Astrocyte (in vitro differentiated cells and primary cell): Measurements from ENCODE around the gene ZNF570. TPM values are rescaled to one million over a fixed set of nuclear protein-coding genes. Genes with fewer than 3 reads are reported as not detected.

Experiments
- DNase-seq: peaks from one replicate; pipeline ENCODE4 v3.0.0-alpha.2; 2010; ENCODE audit warnings: low read depth
- FAIRE-seq: peaks from 2 replicates; lab custom pipeline; 2011; peaks lifted over from hg19 to GRCh38; lab: Jason Lieb, UNC
- H2AFZ ChIP-seq: 2 replicates; pipeline ENCODE4 v1.6.0; 2012; ENCODE audit warnings: low read depth, low read length, inconsistent platforms
- H3K27ac ChIP-seq: 2 replicates; pipeline ENCODE4 v1.5.1; 2011; ENCODE audit warnings: low read depth, low read length, inconsistent platforms
- H3K27me3 ChIP-seq: 2 replicates; pipeline ENCODE4 v1.6.0; 2011; ENCODE audit warnings: low read length, inconsistent platforms; ENCODE audit not compliant: insufficient read depth
- H3K36me3 ChIP-seq: 2 replicates; pipeline ENCODE4 v1.5.1; 2011; ENCODE audit warnings: low read length, inconsistent platforms; ENCODE audit not compliant: insufficient read depth
- H3K4me1 ChIP-seq: 2 replicates; pipeline ENCODE4 v1.5.1; 2011; ENCODE audit warnings: low read length, inconsistent platforms; ENCODE audit not compliant: insufficient read depth
- H3K4me2 ChIP-seq: 2 replicates; pipeline ENCODE4 v1.6.0; 2012; ENCODE audit warnings: low read length, inconsistent platforms
- H3K4me3 ChIP-seq: 2 replicates; pipeline ENCODE4 v1.5.1; 2011; ENCODE audit warnings: low read depth, mild to moderate bottlenecking, low read length, inconsistent platforms; ENCODE audit not compliant: insufficient read depth
- H3K79me2 ChIP-seq: 2 replicates; pipeline ENCODE4 v1.6.0; 2012; ENCODE audit warnings: mild to moderate bottlenecking, low read length, inconsistent platforms; ENCODE audit not compliant: insufficient read depth
- H3K9ac ChIP-seq: 2 replicates; pipeline ENCODE4 v1.6.0; 2012; ENCODE audit warnings: mild to moderate bottlenecking, low read length, inconsistent platforms
- H3K9me3 ChIP-seq: 2 replicates; pipeline ENCODE4 v1.5.1; 2012; ENCODE audit warnings: low read depth, mild to moderate bottlenecking, low read length, inconsistent platforms; ENCODE audit not compliant: insufficient read depth
- H4K20me1 ChIP-seq: 2 replicates; pipeline ENCODE4 v1.6.0; 2012; ENCODE audit warnings: low read length, inconsistent platforms; ENCODE audit not compliant: insufficient read depth
- H3K27ac Mint-ChIP-seq: one replicate; pipeline ENCODE4 v1.8.0; 2021; ENCODE audit warnings: mild to moderate bottlenecking, mixed read lengths; ENCODE audit not compliant: unreplicated experiment
- H3K27me3 Mint-ChIP-seq: one replicate; pipeline ENCODE4 v1.8.0; 2021; ENCODE audit warnings: low read depth, mixed read lengths; ENCODE audit not compliant: unreplicated experiment
- H3K36me3 Mint-ChIP-seq: one replicate; pipeline ENCODE4 v1.8.0; 2021; ENCODE audit warnings: low read depth, mixed read lengths; ENCODE audit not compliant: unreplicated experiment
- H3K4me1 Mint-ChIP-seq: one replicate; pipeline ENCODE4 v1.8.0; 2021; ENCODE audit warnings: low read depth, mixed read lengths; ENCODE audit not compliant: unreplicated experiment
- H3K4me3 Mint-ChIP-seq: one replicate; pipeline ENCODE4 v1.8.0; 2021; ENCODE audit warnings: mild to moderate bottlenecking, moderate library complexity, mixed read lengths; ENCODE audit not compliant: unreplicated experiment
- H3K9me3 Mint-ChIP-seq: one replicate; pipeline ENCODE4 v1.8.0; 2021; ENCODE audit warnings: mild to moderate bottlenecking, mixed read lengths; ENCODE audit not compliant: unreplicated experiment
- EZH2 ChIP-seq: IDR thresholded peaks from 2 replicates; pipeline ENCODE4 v1.6.1; 2012; ENCODE audit warnings: mild to moderate bottlenecking, low read length, inconsistent platforms; ENCODE audit not compliant: insufficient read depth
- total RNA-seq: library from RNA; stranded (reverse); gene quantifications from 2 replicates; pipeline ENCODE4 v1.2.1, GENCODE V29; 2021
- TF ChIP-seq, protein P1 (sequence below): IDR thresholded peaks from 2 replicates; pipeline ENCODE4 v1.5.1; 2011; ENCODE audit warnings: low read depth, mild to moderate bottlenecking, inconsistent platforms, low read length, moderate library complexity; ENCODE audit not compliant: insufficient read depth

Gene ZNF570
- total RNA-seq, 1 donor from 2014 or later: 6.5 TPM

DNA sequence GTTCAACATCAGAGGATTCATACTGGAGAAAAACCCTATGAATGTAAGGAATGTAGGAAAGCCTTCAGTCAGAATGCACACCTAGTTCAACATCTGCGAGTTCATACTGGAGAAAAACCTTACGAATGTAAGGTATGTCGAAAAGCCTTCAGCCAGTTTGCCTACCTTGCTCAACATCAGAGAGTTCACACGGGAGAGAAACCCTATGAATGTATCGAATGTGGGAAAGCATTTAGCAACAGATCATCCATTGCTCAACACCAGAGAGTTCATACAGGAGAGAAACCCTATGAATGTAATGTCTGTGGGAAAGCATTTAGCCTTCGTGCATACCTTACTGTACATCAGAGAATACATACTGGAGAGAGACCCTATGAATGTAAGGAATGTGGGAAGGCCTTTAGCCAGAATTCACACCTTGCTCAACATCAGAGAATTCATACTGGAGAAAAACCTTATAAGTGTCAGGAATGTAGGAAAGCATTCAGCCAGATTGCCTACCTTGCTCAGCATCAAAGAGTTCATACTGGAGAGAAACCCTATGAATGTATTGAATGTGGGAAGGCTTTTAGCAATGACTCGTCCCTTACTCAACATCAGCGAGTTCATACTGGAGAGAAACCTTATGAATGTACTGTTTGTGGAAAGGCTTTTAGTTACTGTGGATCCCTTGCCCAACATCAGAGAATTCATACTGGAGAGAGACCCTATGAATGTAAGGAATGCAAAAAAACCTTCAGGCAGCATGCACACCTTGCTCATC lies 15.4 kb downstream of the ZNF570 start:
- peak; percentile 26 for FAIRE-seq
- Histone ChIP-seq H3K4me2 (no peak overlapping the region), H3K4me3 (no peak overlapping the region), H3K36me3 (peaks cover 16% of the 10 kb centered on the region), H4K20me1 (no peaks in the 10 kb centered on the region), H3K27ac (no peak overlapping the region), H2AFZ (no peak overlapping the region), H3K79me2 (no peaks in the 10 kb centered on the region), H3K27me3 (no peaks in the 10 kb centered on the region), H3K9me3 (peaks cover 50% of the 10 kb centered on the region), H3K4me1 (no peaks in the 10 kb centered on the region), H3K9ac (no peak overlapping the region)
- Mint-ChIP-seq H3K9me3 (peaks cover 71% of the 10 kb centered on the region), H3K27ac (no peak overlapping the region), H3K36me3 (peaks cover 59% of the 10 kb centered on the region), H3K4me1 (no peaks in the 10 kb centered on the region), H3K27me3 (no peaks in the 10 kb centered on the region), H3K4me3 (no peak overlapping the region)
- TF ChIP-seq, protein P1, sequence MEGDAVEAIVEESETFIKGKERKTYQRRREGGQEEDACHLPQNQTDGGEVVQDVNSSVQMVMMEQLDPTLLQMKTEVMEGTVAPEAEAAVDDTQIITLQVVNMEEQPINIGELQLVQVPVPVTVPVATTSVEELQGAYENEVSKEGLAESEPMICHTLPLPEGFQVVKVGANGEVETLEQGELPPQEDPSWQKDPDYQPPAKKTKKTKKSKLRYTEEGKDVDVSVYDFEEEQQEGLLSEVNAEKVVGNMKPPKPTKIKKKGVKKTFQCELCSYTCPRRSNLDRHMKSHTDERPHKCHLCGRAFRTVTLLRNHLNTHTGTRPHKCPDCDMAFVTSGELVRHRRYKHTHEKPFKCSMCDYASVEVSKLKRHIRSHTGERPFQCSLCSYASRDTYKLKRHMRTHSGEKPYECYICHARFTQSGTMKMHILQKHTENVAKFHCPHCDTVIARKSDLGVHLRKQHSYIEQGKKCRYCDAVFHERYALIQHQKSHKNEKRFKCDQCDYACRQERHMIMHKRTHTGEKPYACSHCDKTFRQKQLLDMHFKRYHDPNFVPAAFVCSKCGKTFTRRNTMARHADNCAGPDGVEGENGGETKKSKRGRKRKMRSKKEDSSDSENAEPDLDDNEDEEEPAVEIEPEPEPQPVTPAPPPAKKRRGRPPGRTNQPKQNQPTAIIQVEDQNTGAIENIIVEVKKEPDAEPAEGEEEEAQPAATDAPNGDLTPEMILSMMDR: no peak
- TF ChIP-seq EZH2: no peak
- DNase-seq: no peak

DNA sequence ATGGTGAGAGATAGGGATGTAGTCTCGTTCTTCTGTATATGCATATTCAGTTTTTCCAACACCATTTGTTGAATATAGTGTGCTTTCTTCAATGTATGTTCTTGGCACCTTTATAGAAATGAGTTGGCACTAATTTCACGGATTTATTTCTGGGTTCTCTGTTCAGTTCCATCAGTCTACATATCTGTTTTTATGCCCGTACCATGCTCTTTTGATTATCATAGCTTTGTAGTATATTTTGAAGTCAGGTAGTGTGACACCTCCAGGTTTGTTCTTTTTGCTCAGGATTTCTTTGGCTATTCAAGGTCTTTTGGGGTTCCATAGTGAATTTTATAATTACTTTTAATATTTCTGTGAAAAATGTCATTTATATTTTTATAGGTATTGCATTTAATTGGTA lies 23.1 kb downstream of the ZNF570 start:
- no peaks in the 10 kb centered on the region for H3K79me2 ChIP-seq
- no peak for FAIRE-seq
- H3K4me3 ChIP-seq: no peak overlapping the region
- Mint-ChIP-seq H3K36me3 (peaks cover 6% of the 10 kb centered on the region), H3K27me3 (no peaks in the 10 kb centered on the region), H3K4me3 (no peak overlapping the region), H3K9me3 (peaks cover 35% of the 10 kb centered on the region), H3K4me1 (no peaks in the 10 kb centered on the region), H3K27ac (no peak overlapping the region)
- no peaks in the 10 kb centered on the region for H3K4me1 ChIP-seq
- no peaks in the 10 kb centered on the region for H3K27me3 ChIP-seq
- no peak overlapping the region for H3K27ac ChIP-seq
- H2AFZ ChIP-seq: no peak overlapping the region
- TF ChIP-seq, protein P1: no peak
- no peak for DNase-seq
- H3K9me3 ChIP-seq: peaks cover 18% of the 10 kb centered on the region
- H3K9ac ChIP-seq: no peak overlapping the region
- no peaks in the 10 kb centered on the region for H3K36me3 ChIP-seq
- H3K4me2 ChIP-seq: no peak overlapping the region
- no peaks in the 10 kb centered on the region for H4K20me1 ChIP-seq

DNA sequence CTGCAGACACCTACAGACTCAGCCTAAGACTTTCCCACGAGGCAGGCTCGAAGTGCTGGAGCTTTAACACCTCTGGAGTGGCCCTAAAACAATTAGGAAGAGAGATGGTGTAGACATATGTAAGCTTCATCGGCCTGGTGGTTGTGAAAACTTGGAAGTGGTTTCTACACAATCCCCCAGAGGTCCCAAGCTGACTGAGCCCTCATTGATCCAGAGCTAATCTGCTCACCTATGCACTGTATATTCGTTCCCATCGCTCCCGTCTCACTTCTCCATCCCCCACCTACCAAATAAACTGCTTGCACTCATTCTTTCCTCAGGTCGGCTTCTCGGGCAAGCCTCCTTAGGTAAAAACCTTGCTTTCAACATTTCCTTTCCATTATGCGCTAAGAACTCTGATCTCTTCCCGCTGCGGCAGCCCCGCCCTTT lies 36.8 kb downstream of the ZNF570 start:
- TF ChIP-seq, protein P1: no peak
- TF ChIP-seq EZH2: no peak
- Mint-ChIP-seq H3K36me3 (peaks cover 19% of the 10 kb centered on the region), H3K27ac (no peak overlapping the region), H3K27me3 (no peaks in the 10 kb centered on the region), H3K4me1 (no peaks in the 10 kb centered on the region), H3K9me3 (peaks cover 30% of the 10 kb centered on the region), H3K4me3 (no peak overlapping the region)
- Histone ChIP-seq H3K36me3 (no peaks in the 10 kb centered on the region), H3K4me2 (peak overlapping the region; percentile 94), H2AFZ (peak overlapping the region; percentile 95), H3K27me3 (no peaks in the 10 kb centered on the region), H3K27ac (peak overlapping the region; percentile 92), H3K79me2 (no peaks in the 10 kb centered on the region), H3K9me3 (peaks cover 3% of the 10 kb centered on the region), H3K4me3 (peak overlapping the region; percentile 99), H3K4me1 (no peaks in the 10 kb centered on the region), H3K9ac (peak overlapping the region; percentile 95), H4K20me1 (no peaks in the 10 kb centered on the region)
- DNase-seq (no peak), FAIRE-seq (no peak)
